Measurements from ENCODE around the gene GLRA3.
"Not testable (repeated sequence)": the region's sequence is repeated elsewhere in the genome, so short reads cannot be mapped to it uniquely, and the experiment has no call there.

GLRA3 gene

DNA sequence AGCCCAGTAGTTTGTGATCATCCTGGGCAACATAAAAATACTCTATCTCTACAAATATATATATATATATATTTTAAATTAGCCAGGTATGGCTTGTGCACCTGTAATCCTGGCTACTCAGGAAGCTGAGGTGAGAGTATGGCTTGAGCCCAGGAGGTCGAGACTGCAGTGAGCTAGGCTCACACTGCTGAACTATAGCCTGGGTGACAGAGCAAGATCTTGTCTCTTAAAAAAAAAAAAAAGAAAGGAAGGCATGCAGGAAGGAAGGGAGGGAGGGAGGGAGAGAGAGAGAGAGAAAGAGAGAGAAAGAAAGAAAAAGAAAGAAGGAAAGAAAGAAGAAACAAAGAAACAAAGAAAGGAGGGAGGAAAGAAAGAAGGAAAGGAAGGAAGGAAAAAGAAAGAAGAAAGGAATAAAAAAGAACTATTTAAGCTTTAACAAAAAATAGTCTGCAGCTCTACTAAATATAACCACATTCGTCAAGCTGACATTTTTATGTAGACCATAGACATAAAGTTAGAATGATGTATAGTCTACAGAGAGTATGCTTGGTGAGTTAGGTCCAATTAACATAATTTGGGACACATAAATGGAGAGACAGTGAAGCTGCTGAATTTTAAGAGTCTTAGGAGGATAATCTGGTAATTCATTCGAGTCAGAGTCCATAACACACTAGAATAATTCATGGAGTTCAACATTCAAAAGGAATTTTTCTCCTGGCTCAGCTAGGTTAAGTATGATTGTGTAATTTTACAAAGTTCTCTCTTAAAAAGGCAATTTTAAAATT, 111.9 kb downstream of the GLRA3 start:
- in situ Hi-C loops (cut with MboI; ENCODE audit: low sequenced_read_pairs), result no loop called here

DNA sequence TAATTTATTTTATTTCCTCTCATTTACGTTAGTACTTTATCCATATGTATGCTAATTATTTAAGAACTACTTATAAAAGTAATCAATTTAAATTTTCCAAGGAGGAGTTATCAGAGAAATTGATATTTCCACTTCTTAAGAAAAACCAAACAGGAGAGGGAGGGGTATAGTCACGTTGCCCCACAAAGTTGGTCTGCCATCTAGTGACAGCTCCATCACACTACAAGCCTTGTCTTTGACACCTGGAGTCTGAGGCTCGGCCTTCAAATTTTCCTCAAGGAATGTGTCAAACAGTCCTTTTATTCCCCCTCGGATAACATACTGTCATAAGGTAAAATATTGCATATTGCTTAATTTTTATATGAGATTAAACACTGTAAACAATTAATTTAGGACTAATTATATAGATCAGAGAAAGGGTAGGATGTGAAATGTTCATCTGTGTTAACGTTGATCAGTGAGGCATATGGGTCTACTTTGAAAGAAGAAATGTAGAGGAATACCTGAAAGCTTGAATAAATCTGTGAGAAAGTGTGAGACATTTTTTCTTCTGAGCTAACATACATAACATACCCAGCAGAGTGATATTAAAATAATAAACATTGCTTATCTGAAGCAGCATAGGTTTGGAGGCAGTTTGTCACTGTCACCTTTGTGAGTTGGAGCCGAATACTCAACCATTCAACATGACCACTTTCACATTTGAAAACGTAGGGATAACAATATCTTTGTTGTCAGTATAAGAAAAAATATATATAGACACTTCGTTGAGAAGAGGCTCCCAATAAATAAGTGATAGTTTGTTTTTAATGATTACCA, 114.4 kb downstream of the GLRA3 start:
- in situ Hi-C loops (cut with MboI; ENCODE audit: low sequenced_read_pairs), result no loop called here

DNA sequence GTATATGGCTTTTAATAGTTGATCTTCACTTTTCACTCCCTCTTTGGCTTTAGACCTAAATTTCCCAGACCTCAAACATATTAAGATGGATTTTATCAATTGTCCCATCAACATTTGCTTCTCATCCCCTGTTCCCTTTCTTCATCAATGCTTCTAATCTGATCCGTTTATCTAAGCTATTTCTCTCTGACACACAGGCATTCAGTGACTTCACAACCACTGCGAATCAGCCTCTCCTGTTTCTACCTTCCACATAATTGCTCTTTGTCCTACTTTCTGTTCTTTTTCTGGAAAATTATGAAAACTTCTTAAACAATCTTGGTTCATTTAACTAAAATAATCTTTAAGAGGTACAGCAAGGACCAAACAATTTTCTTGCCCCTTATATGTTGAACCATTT, 115.2 kb downstream of the GLRA3 start:
- in situ Hi-C loops (cut with MboI; ENCODE audit: low sequenced_read_pairs), result no loop called here

DNA sequence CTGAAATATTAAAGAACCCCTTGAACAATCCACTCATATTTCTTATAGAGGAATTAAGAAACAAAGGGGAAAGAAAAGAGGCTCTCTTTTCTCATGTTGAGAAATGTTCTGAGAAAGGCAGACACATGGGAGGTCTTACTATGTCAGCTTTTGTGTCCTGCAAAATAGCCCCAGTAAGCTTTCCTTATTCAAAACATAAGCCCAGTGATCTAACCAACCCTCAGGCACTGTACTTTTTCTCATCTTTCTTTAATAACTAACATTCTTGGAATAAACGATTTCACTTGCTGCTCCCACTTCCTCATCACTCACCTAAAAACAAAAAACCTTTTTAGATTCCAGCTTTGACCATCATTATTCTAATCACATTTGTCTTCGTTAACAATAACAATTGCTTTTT, 115.9 kb downstream of the GLRA3 start:
- in situ Hi-C loops (cut with MboI; ENCODE audit: low sequenced_read_pairs), result no loop called here

DNA sequence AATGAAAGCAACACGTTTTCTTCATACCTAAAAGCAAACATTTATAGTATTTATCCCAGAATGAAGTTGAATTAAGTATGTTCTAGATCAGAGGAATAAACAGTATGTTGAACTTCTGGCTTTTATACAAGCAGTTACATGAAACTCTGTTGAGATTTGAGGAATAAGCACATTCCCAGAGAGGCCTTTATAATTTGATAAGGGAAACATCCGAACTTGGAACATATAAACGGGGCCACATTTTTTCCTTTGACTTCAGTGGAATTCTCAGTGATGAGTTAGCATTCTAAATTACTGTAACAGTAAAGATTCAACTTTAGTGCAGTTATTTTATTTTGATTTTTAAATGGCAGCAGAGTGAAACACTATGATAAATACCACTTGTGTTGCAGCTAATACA, 119.5 kb downstream of the GLRA3 start:
- in situ Hi-C loops (cut with MboI; ENCODE audit: low sequenced_read_pairs), result no loop called here

DNA sequence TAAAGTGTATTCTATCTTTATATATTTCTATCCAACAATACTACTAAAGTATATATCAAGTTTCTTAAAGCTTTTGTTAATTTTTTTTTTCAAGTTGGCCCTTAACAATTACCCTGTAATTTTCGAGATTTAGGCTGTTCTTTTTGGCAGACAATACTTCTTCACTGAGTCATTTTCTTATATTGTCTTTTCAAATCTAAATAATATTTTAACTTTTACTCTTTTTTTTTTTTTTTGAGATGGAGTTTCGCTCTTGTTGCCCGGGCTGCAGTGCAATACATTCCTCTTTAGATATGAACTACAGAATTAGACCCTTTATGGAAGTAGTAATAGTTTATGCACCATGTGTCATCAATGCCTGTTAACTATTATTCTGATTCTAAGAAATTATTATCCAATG, 120.7 kb downstream of the GLRA3 start:
- in situ Hi-C loops (cut with MboI; ENCODE audit: low sequenced_read_pairs), result no loop called here

DNA sequence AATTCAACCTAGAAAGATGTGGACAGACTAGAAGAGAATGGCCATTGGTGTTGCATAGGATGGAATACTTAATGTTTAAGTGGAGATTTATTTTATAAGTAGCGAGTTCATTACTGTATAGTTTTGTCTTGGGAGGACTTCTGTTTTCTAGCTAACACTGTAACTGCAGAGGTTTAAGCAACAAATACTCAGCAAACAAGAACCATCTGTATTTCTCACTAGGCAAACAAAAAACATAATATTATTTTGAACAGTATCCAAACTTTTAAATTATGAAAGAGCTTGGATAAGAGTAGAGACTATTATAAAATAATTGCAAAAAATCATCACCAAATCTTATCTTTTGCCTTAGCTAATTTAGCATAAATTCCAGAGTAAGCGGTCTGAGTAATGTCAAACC, 121.1 kb downstream of the GLRA3 start:
- in situ Hi-C loops (cut with MboI; ENCODE audit: low sequenced_read_pairs), result no loop called here

DNA sequence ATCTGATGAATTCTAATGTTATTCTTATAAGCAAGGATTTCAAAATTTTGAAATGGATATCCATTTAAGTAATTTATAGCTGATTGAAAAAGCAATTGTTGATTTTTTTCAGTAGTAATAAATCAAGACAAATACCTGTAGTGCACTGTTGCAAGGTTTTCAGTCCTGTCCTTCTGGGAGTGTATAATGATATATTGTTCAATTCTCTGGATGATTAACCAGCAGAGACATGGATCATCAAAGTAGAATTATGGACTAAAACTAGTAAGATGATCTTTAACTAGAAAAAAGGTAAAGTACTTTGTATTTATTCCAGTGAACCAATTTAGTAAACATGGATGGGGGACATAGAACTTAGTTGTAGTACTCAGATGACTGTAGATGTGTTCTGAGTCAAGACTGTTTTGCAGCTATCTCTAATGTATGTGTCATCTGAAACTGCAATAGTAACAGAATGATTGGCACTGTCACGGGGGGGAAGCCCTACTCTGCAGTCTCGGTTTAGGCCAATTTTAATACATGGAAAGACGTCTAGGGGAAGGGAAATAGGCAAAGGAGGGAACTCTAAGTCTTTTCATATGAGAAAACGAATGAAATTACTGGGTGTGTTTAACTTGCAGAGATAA, 121.9 kb downstream of the GLRA3 start:
- in situ Hi-C loops (cut with MboI; ENCODE audit: low sequenced_read_pairs), result no loop called here

DNA sequence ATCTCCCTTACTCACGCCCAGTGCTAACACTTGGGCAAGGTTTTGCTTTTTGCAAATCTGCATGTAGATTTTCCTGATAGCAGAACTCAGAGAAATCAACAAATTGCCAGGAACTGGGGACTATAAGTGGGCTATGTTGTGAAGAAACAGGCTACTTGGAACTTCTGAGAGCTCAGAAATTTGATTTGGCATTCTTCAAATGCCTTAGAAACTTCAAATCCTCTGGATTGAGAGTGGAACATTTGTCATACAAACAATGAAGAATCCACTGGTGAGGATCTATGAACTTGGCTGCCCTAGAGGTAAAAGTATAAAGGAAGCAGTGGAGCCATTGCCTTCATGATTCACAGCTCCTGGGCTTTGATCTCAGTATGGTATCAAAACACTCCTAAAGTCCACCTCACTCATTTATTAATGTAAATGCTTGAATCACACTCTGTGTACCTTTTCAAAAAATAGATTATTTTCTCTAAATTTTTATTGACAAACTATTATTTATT, 126.0 kb downstream of the GLRA3 start:
- in situ Hi-C loops (cut with MboI; ENCODE audit: low sequenced_read_pairs), result no loop called here

DNA sequence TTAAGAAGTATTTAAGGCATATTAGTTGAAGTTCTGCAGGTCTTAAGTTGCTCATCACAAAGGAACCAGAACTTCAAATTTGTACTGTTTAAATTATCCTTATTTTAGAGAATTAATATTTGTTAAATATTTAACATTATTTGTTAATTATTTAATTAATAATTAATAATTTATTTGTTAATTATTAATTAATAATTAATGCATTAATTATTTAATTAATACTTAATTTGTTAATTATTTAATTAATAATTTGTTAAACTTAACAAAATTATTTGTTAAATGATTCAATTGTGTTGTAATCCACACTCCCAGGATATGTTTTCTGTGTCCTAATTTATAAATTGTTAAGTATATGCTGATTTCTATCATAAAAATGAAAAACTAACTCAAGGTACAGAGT, 129.4 kb downstream of the GLRA3 start:
- in situ Hi-C loops (cut with MboI; ENCODE audit: low sequenced_read_pairs), result no loop called here

DNA sequence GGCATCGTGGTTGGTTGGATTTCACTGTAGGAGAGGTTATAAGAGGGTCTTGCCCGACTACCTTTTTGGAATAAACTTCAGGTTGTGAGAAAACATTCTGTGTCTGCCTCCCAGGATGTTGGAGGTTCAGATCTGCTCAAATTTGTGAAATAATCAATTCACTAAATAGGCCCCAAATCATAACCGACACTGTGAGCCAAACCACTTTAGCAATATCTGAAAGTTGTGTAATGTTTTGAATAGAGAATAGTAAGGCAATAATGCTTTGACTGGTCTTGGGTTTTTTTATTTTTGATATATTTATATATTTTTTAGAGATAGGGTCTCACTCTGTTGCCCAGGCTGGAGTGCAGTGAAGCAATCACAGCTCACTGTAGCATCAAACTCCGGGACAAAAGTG, 131.2 kb downstream of the GLRA3 start:
- in situ Hi-C loops (cut with MboI; ENCODE audit: low sequenced_read_pairs), result no loop called here

DNA sequence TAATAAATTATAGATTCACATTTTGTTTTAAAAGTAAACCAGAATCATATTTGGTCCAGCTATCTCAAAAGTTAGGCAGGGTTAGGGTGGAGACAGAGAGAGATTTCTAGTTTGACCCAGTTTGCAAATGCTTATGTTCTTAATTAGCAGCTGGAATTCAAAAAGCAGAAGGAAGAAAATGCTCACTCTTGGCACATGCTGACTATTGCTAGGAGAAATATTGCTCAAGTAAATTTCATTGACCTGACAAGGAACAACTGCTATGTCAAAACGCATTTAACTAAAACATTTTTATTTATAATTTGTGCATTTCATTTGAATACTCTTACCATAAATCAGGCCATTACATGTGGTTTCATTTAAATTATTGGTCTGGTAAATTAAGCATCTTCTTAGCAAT, 131.8 kb downstream of the GLRA3 start:
- in situ Hi-C loops (cut with MboI; ENCODE audit: low sequenced_read_pairs), result no loop called here

DNA sequence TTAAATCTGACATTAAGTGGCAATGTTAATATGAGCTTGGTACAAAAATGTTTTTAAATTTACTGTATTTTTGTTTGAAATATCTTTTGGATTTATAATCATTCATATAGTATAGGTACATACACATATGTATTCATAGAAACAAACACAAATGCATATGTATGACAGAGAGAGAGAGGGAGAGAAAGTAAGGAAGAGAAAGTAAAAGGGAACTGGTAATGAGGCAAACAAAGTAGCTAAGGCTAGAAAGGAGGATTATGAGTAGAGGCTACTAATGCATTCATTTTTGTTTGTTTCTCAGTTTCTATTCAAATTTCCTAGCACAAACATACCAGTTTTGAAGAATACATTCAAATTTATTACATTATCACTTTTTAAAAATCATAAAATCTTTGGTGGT, 132.4 kb downstream of the GLRA3 start:
- in situ Hi-C loops (cut with MboI; ENCODE audit: low sequenced_read_pairs), result no loop called here

DNA sequence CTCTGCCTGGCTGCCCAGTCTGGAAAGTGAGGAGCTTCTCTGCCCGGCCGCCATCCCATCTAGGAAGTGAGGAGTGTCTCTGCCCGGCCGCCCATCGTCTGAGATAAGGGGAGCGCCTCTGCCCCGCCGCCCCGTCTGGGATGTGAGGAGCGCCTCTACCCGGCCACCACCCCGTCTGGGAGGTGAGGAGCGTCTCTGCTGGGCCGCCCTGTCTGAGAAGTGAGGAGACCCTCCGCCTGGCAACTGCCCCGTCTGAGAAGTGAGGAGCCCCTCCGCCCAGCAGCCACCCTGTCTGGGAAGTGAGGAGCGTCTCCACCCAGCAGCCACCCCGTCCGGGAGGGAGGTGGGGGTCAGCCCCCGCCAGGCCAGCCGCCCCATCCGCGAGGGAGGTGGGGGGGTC, 137.2 kb downstream of the GLRA3 start:
- in situ Hi-C loops (cut with MboI; ENCODE audit: low sequenced_read_pairs), result not testable (repeated sequence)

DNA sequence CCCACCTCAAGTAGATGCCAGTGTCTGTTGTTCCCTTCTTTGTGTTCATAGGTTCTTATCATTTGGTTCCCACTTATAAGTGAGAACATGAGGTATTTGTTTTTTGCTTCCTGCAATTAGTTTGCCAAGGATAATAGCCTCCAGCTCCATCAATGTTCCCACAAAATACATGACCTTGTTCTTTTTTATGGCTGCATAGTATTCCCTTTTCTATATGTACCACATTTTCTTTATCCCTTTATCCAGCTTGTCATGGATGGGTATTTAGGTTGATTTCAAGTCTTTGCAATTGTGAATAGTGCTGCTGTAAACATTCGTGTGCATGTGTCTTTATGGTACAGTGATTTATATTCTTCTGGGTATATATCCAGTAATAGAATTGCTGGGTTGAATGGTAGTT, 138.4 kb downstream of the GLRA3 start:
- in situ Hi-C loops (cut with MboI; ENCODE audit: low sequenced_read_pairs), result no loop called here

DNA sequence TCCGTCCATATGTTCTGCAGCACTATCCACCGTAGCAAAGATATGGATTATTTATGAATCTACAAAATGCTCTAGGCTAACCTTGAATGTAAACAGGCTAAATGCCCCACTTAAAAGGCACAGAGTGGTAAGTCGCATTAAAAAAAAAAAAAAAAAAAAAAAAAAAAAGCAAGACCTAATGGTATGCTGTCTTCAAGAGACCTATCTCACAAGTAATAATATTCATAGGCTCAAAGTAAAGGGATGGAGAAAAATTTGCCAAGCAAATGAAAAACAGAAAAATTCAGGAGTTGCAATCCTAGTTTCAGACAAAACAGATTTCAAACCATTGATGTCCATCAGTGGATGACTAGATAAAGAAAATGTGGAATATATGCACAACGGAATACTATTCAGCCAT, 139.4 kb downstream of the GLRA3 start:
- in situ Hi-C loops (cut with MboI; ENCODE audit: low sequenced_read_pairs), result no loop called here

DNA sequence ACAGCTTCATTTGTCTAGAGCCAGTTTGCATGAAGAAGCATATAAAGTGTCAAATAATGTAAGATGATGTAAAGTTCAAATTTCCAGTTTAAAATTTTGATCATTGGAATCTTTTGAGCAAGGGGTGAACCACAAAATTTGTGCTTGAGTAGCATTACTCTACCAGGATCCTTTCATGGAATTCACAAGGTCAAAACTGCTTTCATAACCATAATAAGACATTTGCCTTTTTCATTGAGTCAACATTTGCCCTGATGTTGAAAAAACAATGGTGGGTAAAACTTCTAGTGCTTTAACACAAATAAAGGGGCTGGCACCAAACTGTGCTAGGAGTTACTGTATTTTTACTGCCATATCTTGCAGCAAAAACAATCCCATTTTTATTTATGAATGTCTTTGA, 142.2 kb downstream of the GLRA3 start:
- in situ Hi-C loops (cut with MboI; ENCODE audit: low sequenced_read_pairs), result no loop called here

DNA sequence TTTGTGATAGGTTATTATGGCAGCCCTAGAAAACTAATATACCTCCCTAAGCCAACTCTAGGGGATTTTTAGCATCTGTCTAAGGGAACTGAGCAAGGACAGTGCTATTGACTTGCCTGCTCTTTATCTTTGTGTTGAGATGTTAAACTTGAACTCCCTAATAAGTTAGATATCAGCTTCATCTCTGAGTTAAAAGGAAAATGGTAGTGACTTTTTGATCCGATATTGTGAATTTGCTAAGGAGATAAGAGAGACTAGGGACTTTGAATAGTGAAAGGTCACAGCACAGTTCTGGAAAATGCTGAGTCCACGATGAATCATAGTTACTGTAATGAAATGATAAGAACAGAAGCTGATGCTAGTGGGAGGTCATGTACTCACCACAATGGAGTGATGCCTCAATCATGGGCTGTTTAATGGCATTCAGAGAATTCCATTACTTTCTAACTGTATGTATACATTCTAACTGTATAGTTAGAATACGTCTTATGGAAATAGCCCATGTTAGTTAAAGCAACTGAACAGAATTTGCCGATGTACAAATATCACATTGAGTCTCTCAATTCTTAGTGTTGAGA, 147.2 kb downstream of the GLRA3 start:
- in situ Hi-C loops (cut with MboI; ENCODE audit: low sequenced_read_pairs), result no loop called here

DNA sequence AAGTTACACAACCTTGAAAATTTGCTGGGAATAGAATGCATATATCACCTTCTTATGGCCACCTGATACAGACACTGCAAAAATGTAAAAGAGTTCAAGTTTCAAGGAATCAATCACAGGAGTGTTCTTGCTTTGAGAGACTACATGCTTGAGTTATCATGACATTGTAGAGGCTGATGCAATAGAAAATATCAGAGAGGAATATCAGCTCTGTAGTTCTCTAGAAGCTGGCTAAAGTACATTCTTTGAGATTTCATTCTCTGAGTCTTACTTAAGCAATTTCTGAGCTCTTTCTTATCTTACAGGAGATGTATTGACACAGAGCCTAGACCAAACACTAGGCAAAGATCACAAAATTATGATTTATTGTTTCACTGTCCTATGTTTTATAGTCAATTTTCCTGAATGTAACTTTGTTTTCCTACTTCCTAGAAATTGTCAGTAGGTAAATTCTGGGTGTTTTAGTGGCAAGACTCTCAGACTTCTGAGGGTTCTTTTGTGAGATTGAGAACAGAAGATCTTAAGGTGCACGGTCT, 154.7 kb downstream of the GLRA3 start:
- in situ Hi-C loops (cut with MboI; ENCODE audit: low sequenced_read_pairs), result no loop called here

DNA sequence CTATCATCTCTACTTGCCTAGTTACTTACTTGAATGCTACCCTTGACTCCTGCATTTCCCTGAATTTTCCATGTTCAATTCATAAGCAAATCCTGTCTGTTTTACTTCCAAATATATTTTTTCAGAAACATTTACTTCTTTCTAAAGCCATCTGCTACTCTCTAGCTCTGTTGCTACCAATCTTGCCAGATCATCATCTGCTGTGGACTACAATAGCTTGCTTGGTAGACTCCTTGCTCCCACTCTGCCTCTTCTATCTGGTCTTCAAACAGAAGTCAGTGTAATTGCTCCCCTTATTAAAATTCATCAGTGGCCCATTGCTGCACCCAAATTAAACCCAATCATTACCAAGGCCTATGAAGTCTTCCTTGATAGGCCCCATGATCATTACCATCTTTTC, 155.2 kb downstream of the GLRA3 start:
- in situ Hi-C loops (cut with MboI; ENCODE audit: low sequenced_read_pairs), result no loop called here

DNA sequence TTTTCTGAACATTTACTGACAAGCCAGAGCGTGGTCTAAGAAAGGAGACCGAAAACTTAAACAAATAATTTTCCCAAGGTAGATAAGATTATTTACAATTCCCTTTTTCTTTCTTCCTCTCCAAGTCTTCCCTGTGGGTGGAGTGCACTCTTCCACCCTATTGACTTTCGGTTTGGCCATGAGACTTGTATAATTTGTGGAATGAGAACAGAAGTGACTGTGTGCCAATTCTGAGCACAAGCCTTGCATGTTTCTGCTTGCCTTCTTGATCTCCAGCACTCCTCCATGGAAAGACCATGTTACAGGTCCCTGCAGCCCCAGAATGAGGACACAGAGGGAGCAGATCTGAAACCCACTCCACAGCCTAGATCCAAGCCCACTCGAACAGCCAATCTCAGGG, 156.8 kb downstream of the GLRA3 start:
- in situ Hi-C loops (cut with MboI; ENCODE audit: low sequenced_read_pairs), result no loop called here
